Testis (tissue), 3 donors: ENCODE measurements around the gene ASAP2. TPM values are rescaled to one million over a fixed set of nuclear protein-coding genes. Genes with fewer than 3 reads are reported as not detected.

Source experiments
- DNase-seq: peaks from one replicate; pipeline ENCODE4 v3.0.0-alpha.2; 2019
- H3K27ac ChIP-seq, 2 donors: fragments of 200-600 bp; sonication (generic); one replicate each; pipeline ENCODE4 v1.5.1; 2019
- H3K27me3 ChIP-seq: fragments of 200-600 bp; sonication (generic); one replicate; pipeline ENCODE4 v1.5.1; 2019
- H3K36me3 ChIP-seq: fragments of 200-600 bp; sonication (generic); one replicate; pipeline ENCODE4 v1.5.1; 2017; ENCODE audit warnings: low read depth; ENCODE audit errors: missing control alignments
- H3K4me1 ChIP-seq: fragments of 200-600 bp; sonication (generic); one replicate; pipeline ENCODE4 v1.5.1; 2019
- H3K4me3 ChIP-seq, 2 donors: fragments of 200-600 bp; sonication (generic); one replicate each; pipeline ENCODE4 v1.5.1; 2017 to 2019
- H3K9me3 ChIP-seq: fragments of 200-600 bp; sonication (generic); one replicate; pipeline ENCODE4 v1.5.1; 2017
- CTCF ChIP-seq, 3 experiments: fragments of 450-650 bp in 2 of 3; fragments of 200-600 bp in 1 of 3; sonication (generic) in 1 of 3; IDR thresholded peaks; one replicate each; pipeline ENCODE4 v1.5.1; 2016 to 2019; ENCODE audit warnings: antibody characterized with exemption in 3 of 3, mild to moderate bottlenecking in 2 of 3, moderate library complexity in 1 of 3
- POLR2A ChIP-seq: fragments of 450-650 bp; IDR thresholded peaks from one replicate; pipeline ENCODE4 v1.6.1; 2017; ENCODE audit warnings: antibody characterized with exemption, mild to moderate bottlenecking, moderate library complexity
- WGBS, 2 donors: methylation state at CpG; one replicate each; pipeline ENCODE4 v1.1.5; 2018; 5-methylcytosine and 5-hydroxymethylcytosine counted together
- intact Hi-C: fragments of 100-400 bp; cut with DNase I; formaldehyde crosslinking; loops from one replicate; pipeline ENCODE4 v1.15.1; 2023; ENCODE audit warnings: low total_unique reads
- polyA plus RNA-seq: library from polyadenylated mRNA; stranded (reverse); fragments of 350-450 nt; fragmentation: Illumina TruSeq; extraction: RNeasy Lipid Tissue Mini Kit (QIAGEN cat#74804); gene quantifications from one replicate; pipeline ENCODE4 v1.2.3, GENCODE V29; 2014; ENCODE audit warnings: low read depth, low replicate concordance; ENCODE audit not compliant: insufficient read depth
- total RNA-seq, 2 donors: library from RNA; depleted of rRNA; stranded (reverse); fragments of >200 nt; gene quantifications; one replicate each; pipeline ENCODE4 v1.2.3, GENCODE V29; 2016

ASAP2 gene
- total and polyA plus RNA-seq, 3 donors from 2014 or later = 42.4 to 87.2 (median 79.0) TPM

- intact Hi-C loops = no loop called here
- peaks cover 3% of the 10 kb centered on the region for H3K36me3 ChIP-seq
- no peak overlapping the region for H3K27ac ChIP-seq
Observed at GRCh38 chr2:9439536-9439935, 232.9 kb downstream of the ASAP2 start.

DNA sequence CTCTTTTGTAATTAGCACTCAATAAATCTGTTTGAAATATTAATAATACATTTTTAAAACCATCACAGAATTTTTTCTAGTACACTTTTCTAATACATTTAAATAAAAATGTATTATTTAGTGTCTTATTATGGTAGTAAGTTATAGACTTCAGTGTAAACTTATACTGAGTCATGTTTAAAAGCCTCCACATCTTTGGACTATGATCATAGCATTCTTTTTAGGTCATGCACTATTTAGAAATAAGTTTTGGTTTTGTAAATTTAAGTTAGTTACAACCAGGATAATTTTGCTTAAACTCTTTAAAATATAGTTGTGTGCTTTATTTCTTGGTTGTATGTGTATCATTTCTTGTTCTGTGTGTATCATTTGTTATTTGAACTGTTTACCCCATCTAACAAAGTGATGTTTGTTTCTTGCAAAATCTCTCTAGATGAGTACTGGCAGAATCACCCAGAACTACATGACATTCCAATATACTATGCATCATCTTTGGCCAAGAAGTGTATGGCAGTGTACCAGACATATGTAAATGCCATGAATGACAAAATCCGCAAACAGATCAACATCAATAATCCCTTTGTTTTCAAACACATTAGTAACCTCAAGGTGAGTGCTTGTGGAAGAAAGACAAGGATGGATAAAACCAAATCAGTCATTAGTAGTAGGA, 233.6 kb downstream of the ASAP2 start:
- H3K27me3 ChIP-seq = no peaks in the 10 kb centered on the region
- no peak overlapping the region for H3K4me3 ChIP-seq
- WGBS, 2 donors = 97 to 100% methylated on average over 1 of the region's 1 CpG
- intact Hi-C loops = no loop called here
- H3K27ac ChIP-seq = no peak overlapping the region
- TF ChIP-seq POLR2A = no peak
- no peaks in the 10 kb centered on the region for H3K4me1 ChIP-seq
- peaks cover 3% of the 10 kb centered on the region for H3K36me3 ChIP-seq
- H3K9me3 ChIP-seq = no peaks in the 10 kb centered on the region
- DNase-seq = no peak

More at GRCh38 chr2:9439536-9439935, 232.9 kb downstream of the ASAP2 start:
- no peak for TF ChIP-seq CTCF (IDR thresholded peaks at IDR 0.05)
- no peak for TF ChIP-seq POLR2A
- Histone ChIP-seq H3K4me1 (no peaks in the 10 kb centered on the region), H3K9me3 (no peaks in the 10 kb centered on the region), H3K4me3 (no peak overlapping the region), H3K27me3 (no peaks in the 10 kb centered on the region)
- DNase-seq = no peak
- WGBS, 2 donors = 97 to 100% methylated on average over 1 of the region's 1 CpG

DNA sequence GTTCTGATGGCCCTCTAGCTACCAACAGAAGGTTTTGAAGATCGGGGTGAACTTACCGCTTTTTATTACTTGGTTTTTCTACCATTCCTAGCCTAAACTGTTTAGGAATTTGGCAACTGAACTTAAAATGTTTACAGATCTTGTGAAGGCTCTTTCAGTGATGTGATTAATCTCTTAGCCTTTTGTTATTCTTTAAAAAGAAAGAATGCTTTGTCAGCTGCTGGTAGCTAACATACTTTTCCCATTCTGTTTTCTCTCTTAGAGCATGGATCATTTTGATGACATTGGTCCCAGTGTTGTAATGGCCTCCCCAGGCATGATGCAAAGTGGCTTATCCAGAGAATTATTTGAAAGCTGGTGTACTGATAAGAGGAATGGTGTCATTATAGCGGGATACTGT, 234.9 kb downstream of the ASAP2 start:
- WGBS, 2 donors = 56 to 73% methylated on average over 3 of the region's 3 CpGs
- H3K9me3 ChIP-seq = no peaks in the 10 kb centered on the region
- H3K27me3 ChIP-seq = no peaks in the 10 kb centered on the region
- TF ChIP-seq CTCF (IDR thresholded peaks at IDR 0.05) (no peak), POLR2A (no peak)
- H3K27ac ChIP-seq = no peak overlapping the region
- H3K4me1 ChIP-seq = no peaks in the 10 kb centered on the region
- no peak for DNase-seq
- intact Hi-C loops = no loop called here
- H3K4me3 ChIP-seq = no peak overlapping the region
- H3K36me3 ChIP-seq = peaks cover 3% of the 10 kb centered on the region

GRCh38 chr2:9443526-9443925, 236.9 kb downstream of the ASAP2 start:
- WGBS, 2 donors = 91 to 97% methylated on average over 5 of the region's 5 CpGs
- no peak overlapping the region for H3K4me3 ChIP-seq
- no peaks in the 10 kb centered on the region for H3K36me3 ChIP-seq

GRCh38 chr2:9445089-9445488, 238.5 kb downstream of the ASAP2 start:
- Histone ChIP-seq H3K4me1 (no peaks in the 10 kb centered on the region), H3K4me3 (no peak overlapping the region), H3K9me3 (no peaks in the 10 kb centered on the region), H3K27me3 (no peaks in the 10 kb centered on the region), H3K36me3 (no peaks in the 10 kb centered on the region), H3K27ac (no peak overlapping the region)
- intact Hi-C loops = no loop called here
- no peak for DNase-seq
- TF ChIP-seq CTCF (IDR thresholded peaks at IDR 0.05) (no peak), POLR2A (no peak)
- WGBS, 2 donors = 89 to 98% methylated on average over 7 of the region's 7 CpGs

More at GRCh38 chr2:9443526-9443925, 236.9 kb downstream of the ASAP2 start:
- intact Hi-C loops = no loop called here
- Histone ChIP-seq H3K4me1 (no peaks in the 10 kb centered on the region), H3K27me3 (no peaks in the 10 kb centered on the region), H3K27ac (no peak overlapping the region), H3K9me3 (no peaks in the 10 kb centered on the region)
- DNase-seq = no peak
- TF ChIP-seq POLR2A (no peak), CTCF (IDR thresholded peaks at IDR 0.05) (no peak)
